ENCODE data around the gene TNNC2. TPM values are rescaled to one million over a fixed set of nuclear protein-coding genes. Genes with fewer than 3 reads are reported as not detected.
"Not testable (repeated sequence)": the region's sequence is repeated elsewhere in the genome, so short reads cannot be mapped to it uniquely, and the experiment has no call there.

TNNC2 gene
- total RNA-seq, result 1 to 10 TPM; 3.9 to 5.1 TPM
- long read RNA-seq, partial matches to known transcripts, result 8 of 8 reads
- long read RNA-seq, other reads (novel, unspliced or antisense), result 0 of 8 reads

GRCh38 chr20:45827030-45827652, at the start of gene TNNC2:
Gene TNNC2, minus strand, starts transcription at chr20:45827312. Its CDS starts 64 bp downstream, at chr20:45827248.
- ATAC-seq (no peak), DNase-seq (no peak)
- intact Hi-C loops (cut with DNase I, micrococcal nuclease), result no loop called here

DNA sequence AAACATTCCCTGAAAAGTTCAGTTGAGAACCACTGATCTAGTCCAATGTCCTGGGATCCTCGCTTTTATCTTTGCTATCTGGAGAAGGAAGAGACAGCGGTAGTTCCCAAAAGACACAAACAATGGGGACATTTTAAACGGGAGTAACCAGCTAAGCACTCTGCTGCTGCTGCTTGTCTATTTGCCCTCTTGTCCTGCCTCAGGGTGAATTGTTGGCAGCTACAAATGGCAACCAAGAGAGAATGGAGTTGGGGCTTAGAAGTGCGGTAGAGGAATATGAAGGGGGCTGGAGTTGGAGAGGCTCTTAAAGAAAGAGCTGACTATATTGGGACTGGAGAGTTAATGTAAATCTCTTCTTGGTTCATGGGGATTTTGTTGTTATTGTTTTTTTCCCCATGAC, 47.5 kb upstream of the TNNC2 start:
- no peak for DNase-seq
- ATAC-seq, result no peak
- intact Hi-C loops (cut with DNase I, micrococcal nuclease), result no loop called here

- DNase-seq; ATAC-seq; intact Hi-C loops (cut with DNase I, micrococcal nuclease): not testable (repeated sequence)
Measured at GRCh38 chr20:45874104-45874481, 47.0 kb upstream of the TNNC2 start.

DNA sequence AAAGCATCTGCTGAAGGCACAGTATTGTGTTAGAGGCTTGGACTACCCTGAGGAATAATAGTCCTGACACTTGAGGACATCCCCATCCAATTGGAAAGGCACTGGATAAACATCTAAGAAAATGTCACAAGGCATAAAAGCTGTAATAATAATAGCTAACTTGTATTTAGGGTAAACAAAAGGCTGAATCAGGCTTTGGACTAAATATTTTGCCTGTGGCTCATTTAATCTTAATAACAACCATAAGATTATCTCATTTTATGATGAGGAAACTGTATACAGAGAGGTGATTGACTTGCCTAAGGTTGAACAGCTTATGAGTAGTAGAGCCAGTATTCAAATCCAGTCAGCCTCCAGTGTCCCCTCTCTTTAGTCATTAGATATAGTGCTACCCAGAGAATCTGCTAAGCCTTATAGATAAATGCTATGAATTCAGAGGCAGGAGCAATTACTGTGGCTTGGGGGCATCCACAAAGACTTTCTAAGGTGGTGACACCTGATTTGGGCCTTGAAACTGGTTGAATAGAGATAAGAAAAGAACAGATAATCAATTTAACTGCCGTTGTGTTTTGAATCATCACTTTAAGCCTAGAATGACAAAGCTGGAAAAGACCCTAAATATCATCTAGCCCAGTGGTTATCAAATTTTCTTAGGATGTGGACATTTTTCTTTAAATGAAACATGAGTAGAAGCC, 46.4 kb upstream of the TNNC2 start:
- intact Hi-C loops (cut with DNase I, micrococcal nuclease), result no loop called here
- no peak for DNase-seq
- no peak for ATAC-seq

DNA sequence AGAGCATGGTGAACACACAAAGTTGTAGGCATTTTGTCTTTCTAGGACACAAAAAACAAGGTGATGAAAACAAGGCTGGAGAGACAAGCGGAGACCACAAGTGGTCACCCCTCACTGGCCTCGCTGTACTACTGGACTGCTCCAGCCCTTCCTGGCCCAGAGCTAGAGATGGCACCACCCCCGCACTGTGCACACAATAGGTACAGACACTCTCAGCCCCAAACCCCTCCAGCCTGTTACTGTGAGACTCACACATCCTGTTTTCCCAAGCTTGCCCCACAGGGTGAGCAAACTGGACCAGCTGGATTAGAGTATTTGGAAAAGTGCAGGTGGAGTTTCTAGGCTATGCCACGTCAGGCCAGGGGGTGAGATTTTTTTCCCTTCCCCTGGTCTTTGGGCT, 45.5 kb upstream of the TNNC2 start:
- intact Hi-C loops (cut with DNase I, micrococcal nuclease), result no loop called here
- ATAC-seq, result no peak
- DNase-seq, result no peak

DNA sequence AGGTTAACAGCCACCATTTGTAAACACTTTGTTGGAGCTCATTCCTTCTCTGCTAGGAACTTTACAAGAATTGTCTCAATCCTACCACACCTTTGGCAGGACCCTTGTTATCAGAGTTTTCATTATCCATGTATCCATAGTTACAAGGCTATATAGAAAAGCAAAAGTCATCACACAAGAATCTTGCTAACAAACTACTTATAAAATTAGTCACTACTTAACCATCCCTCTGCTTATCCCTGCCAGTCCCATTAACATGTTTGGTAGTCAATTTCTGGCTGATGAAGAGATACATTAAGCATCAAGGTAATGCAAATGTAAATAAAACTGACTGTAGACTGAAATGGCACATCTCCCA, 40.7 kb upstream of the TNNC2 start:
- ATAC-seq, result peak; percentile 44
- intact Hi-C loops (cut with DNase I, micrococcal nuclease), result no loop called here
- no peak for DNase-seq

DNA sequence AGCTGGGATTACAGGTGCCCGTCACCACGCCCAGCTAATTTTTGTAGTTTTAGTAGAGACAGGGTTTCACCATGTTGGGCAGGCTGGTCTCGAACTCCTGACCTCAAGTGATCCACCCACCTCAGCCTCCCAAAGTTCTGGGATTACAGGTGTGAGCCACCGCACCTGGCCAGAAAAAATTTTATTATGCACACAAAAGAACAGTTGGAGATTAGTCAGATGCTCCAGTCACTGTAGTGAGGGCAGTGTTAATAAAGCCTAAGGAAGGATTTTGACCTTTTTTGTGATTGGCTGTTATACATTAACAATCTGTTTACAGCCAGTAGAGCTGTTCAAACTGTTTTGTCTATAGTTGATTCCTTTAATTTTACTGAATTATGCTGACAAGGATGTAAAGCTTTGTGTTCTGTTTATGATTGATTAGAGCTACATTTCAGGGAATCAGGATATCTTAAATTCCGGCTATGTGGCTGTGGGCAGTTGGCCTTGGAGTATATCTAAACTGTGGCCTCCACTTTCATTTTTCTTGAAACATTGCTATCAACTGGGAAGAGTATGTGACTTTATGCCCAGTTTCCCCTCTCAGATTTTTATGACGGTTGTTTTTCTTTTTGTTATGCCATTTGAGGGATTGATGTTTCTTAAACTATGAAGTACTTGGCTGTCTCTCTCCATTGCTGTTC, 40.2 kb upstream of the TNNC2 start:
- DNase-seq (no peak), ATAC-seq (peak; percentile 80)
- intact Hi-C loops (cut with DNase I, micrococcal nuclease), result no loop called here

- ATAC-seq (no peak), DNase-seq (no peak)
- intact Hi-C loops (cut with DNase I, micrococcal nuclease), result no loop called here
Measured at GRCh38 chr20:45866454-45866853, 39.3 kb upstream of the TNNC2 start.

DNA sequence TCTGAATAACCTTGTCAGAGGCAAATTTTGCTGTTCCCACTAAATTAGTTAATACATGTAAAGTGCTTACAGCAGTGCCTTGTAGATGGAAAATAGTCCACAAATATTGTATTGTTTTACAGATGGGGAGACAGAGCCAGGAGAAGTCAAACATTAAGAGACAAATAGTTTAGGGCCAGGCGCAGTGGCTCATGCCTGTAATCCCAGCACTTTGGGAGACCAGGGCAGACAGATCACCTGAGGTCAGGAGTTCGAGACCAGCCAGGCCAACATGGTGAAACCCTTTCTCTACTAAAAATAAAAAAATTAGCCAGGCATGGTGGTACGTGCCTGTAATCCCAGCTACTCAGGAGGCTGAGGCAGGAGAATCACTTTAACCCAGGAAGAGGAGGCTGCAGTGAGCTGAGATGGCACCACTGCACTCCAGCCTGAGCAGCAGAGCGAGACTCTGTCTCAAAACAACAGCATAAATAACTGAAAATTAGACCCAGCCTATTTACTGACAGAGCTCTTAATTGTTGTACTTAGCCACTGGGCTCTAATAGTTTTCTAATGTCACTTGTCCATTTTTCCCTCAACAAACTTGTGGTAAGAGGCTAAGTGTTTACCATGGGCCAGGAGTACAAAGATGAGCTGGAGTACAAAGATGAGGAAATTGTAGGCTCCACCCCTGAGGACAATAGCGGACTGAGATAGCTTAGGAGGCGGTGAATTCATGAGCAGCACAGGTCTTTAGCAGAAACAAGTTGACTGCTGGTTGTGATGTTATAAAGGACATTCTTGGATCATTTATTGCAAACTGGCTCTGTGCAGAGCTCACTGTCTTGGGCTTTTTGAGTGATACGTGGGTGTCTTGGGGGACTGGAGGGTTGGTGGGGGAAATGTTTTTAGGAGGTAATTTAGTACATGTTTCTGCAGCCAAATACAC, 36.7 kb upstream of the TNNC2 start:
- intact Hi-C loops (cut with DNase I, micrococcal nuclease), result no loop called here
- peak; percentile 66 for ATAC-seq
- no peak for DNase-seq

DNA sequence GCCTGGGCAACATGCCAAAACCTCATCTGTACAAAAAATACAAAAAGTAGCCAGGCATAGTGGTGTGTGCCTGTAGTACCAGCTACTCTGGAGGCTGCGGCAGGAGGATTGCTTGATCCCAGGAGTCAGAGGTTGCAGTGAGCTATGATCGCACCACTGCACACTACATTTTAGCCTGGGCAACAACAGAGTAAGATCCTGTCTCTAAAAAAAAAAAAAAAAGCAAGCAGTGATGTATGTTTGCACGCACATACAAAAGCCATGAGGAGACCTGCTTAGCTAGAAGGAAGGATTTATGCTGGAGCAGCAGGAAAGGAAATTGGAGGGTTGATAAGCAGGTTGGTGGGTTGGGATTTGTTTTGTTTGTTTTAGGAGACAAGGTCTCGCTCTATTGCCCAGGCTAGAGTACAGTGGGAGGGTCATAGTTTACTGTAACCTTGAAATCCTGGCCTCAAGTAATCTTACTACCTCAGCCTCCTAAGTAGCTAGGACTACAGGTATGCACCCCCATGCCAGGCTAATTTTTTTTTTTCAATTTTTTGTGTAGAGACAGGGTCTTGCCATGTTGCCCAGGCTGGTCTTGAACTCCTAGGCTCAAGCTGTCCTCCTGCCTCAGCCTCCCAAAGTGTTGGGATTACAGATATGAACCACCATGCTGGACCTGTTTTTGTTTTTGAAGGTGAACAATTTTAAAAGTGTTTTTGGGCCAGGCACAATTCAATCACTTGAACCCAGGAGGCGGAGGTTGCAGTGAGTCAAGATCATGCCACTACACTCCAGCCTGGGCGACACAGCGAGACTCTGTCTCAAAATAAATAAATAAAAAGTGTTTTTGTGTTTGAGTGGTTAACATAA, 34.3 kb upstream of the TNNC2 start:
- peak in 1 of 2 donors; percentile 32 for DNase-seq
- intact Hi-C loops (cut with DNase I, micrococcal nuclease), result no loop called here
- peak; percentile 26 for ATAC-seq

DNA sequence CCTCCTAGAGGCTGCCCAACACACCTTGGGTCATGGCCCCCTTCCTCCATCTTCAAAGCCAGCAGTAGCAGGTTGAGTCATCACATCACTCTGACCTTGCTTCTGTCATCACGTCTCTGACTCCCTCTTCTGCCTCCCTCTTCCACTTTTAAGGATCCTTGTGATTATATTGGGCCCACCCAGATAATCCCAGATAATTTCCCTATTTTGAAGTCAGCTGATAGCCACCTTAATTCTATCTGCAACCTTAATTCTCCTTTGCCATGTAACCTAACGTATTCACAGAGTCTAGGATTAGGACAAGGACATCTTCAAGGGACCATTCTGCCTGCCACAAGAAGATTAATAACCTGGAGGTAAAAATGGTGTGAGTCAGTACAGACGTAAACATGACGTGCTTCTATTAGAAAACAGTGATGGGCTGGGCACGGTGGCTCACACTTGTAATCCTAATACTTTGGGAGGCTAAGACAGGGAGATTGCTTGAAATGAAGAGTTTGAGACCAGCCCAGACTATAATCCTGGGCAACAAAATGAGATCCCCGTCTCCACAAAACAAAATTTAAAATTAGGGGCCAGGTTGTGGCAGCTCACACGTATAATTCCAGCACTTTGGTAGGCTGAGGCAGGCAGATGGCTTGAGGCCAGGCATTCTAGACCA, 33.6 kb upstream of the TNNC2 start:
- intact Hi-C loops (cut with DNase I, micrococcal nuclease), result no loop called here
- ATAC-seq, result no peak
- DNase-seq, result no peak

DNA sequence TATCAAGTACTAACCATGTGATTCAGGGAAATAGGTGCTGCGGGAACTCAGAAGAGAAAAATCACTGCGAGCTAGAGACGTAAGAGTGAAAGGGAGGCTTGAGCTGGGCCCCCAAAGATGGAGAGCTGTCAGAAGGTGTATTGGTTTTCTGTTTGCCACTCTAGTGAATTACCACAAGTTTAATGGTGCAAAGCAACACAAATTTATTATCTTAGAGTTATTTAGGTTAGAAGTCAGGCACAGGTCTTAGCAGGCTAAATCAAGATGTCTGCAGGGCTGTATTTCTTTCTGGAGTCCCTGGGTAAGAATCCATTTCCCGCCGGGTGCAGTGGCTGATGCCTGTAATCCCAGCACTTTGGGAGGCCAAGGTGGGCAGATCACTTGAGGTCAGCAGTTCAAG, 32.8 kb upstream of the TNNC2 start:
- no peak for ATAC-seq
- intact Hi-C loops (cut with DNase I, micrococcal nuclease), result no loop called here
- DNase-seq, result no peak

- ATAC-seq, result peak; percentile 16
- peak in 1 of 2 donors; percentile 40 for DNase-seq
- intact Hi-C loops (cut with DNase I, micrococcal nuclease), result no loop called here
Measured at GRCh38 chr20:45857882-45858216, 30.7 kb upstream of the TNNC2 start.

- intact Hi-C loops (cut with DNase I, micrococcal nuclease), result no loop called here
- DNase-seq (peak; percentile 93 to 99), ATAC-seq (peak; percentile 91)
Measured at GRCh38 chr20:45857114-45857881, 30.2 kb upstream of the TNNC2 start, which contains the start of the genes ACOT8 and ZSWIM3. Gene ACOT8, minus strand, starts transcription at chr20:45857392. Its CDS starts 77 bp downstream, at chr20:45857315. Gene ZSWIM3, plus strand, starts transcription at chr20:45857614. Its CDS starts 212 bp downstream, at chr20:45857826.

DNA sequence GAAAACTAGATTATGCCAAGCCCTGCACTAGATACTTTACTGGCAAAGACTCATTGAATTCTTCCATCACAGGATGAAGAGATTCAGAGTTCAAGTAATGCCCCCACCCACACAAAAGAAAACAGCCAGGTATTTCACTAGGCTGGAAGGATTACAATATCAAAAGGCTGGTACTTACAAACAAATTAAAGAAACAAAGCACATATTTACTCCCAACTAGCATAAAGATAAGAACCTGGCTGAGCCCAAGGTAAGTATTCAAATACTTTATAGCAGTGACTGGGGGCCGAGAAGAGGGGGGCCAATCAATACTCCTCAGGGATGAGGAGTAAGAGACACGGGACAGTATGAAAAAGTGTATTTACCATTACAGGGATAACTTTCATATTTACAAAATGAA, 26.4 kb upstream of the TNNC2 start:
- intact Hi-C loops (cut with DNase I, micrococcal nuclease), result no loop called here
- no peak for DNase-seq
- ATAC-seq, result no peak

DNA sequence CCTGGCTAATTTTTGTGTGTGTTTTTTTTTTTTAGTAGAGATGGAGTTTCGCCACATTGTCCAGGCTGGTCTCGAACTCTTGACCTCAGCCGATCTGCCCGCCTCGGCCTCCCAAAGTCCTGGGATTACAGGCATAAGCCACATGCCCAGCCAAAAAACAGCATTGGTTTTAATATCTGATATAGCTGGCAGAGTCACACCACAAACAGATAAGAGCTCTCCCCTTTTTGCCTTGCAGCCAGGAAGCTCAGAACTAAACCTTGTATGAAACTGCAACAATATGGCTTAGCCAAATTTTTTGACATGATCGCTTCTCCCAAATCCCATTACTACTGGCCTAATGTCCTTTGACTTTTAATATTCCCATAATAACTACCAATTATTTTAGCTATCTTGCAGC, 25.2 kb upstream of the TNNC2 start:
- DNase-seq, result no peak
- intact Hi-C loops (cut with DNase I, micrococcal nuclease), result no loop called here
- ATAC-seq, result no peak

- no peak for ATAC-seq
- intact Hi-C loops (cut with DNase I, micrococcal nuclease), result no loop called here
- DNase-seq, result no peak
Measured at GRCh38 chr20:45851501-45851900, 24.4 kb upstream of the TNNC2 start.
